ENCODE measurements around the gene ZFP3.
"Not testable (repeated sequence)": the region's sequence is repeated elsewhere in the genome, so short reads cannot be mapped to it uniquely, and the experiment has no call there.

Gene ZFP3

GRCh38 chr17:5078106-5079028 is at the start of gene ZFP3:
Gene ZFP3, plus strand, starts transcription at chr17:5078467. Its CDS starts 13,038 bp downstream, at chr17:5091505.
- peak; percentile 90 for FAIRE-seq
- peak; percentile 83 for DNase-seq (ENCODE audit: extremely low spot score, insufficient read length, low read depth)

- FAIRE-seq; DNase-seq (ENCODE audit: extremely low spot score, insufficient read length, low read depth): not testable (repeated sequence)
These were observed 48.1 kb upstream of the ZFP3 start for GRCh38 chr17:5030168-5030567.

- DNase-seq (ENCODE audit: extremely low spot score, insufficient read length, low read depth) (peak; percentile 70), FAIRE-seq (peak; percentile 93)
These were observed 46.7 kb upstream of the ZFP3 start for GRCh38 chr17:5031365-5032082.

DNA sequence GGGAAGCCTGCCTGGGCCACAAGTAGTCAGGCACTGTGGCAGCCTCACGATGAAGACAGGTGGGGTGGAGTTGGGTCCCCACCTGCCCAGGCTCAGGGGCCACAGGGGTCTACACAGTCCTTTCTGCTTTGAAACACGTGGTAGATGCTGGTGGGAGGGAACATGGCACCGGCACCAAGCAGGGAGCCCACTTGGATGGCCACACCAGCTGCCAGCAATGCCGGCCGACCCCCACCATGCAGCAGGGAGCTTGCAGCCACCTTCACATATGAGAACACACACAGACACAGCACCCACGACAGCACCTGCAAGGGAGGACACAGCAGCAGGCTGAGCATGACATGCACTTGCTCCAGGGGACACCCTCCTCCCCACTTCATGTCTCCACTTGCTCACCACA is 45.4 kb upstream of the ZFP3 start:
- DNase-seq (ENCODE audit: extremely low spot score, insufficient read length, low read depth) (no peak), FAIRE-seq (no peak)

DNA sequence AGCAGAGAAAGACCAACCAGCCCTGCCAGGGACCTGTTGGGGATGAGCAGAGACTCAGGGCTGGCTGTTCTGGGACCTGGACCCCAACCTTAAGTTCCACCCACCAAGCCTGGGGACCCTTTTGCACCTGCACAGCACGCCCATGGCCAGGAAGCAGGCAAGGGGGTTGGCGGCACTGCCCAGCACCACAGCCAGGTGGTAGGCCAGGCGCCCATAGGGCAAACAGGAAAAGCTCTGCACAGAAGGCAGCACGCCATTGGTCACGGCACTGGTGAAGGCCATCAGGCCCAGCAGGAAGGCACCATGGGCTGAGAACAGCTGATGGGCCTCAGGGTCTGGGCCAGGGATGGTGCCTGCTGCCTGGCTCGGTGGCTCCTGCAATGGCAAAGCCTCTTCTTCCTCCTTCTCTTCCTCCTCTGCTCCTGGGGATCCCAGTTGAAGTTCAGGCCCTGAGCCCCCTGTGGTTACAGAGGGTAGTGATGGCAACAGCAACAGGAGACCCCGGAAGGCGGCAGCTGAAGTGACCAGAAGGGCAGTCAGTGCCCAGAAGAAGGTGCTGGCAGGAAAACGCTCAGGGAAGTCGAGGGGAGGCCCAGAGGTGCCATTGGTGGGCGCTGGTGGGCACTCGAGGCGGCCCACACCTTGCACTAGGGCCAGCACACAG is 44.8 kb upstream of the ZFP3 start:
- DNase-seq (ENCODE audit: extremely low spot score, insufficient read length, low read depth), result no peak
- no peak for FAIRE-seq

DNA sequence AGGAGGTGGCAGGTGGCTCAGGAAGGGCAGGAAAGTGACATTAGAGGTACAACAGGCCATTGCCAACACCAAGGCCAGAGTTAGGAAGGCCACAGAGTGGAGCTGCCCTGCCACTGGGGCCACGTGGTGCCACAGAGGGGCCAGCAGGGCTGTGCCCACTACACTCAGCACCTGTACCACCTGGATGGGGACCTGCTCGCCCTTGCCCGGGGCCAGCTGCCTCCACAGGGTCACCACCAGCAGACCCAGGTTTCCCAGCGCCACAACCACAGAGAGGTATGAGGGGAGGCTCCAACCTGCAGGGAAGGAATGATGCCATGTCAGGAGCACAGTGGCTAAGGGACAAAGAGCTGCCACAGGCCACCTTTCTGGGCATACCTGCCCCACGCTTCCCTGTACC is 44.2 kb upstream of the ZFP3 start:
- DNase-seq (ENCODE audit: extremely low spot score, insufficient read length, low read depth) (no peak), FAIRE-seq (no peak)

DNA sequence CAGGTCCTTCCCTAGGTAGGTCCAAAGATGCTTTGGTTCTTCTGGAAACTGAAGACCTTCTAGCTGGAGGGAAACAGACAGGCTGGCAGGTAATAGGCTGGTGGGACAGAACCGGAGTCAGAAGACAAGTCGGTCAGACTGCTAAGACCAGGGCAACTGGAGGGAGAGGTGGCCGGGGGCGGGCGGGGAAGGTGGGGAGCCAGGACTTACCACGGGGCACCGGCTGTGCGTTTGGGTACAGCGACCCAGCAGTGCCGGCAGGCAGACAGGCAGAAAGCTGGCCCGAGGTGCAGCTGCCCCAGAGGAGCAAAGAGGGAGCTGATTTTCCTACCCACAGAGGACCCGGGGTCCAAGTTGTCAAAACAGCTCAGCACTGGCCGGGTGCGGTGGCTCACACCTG is 43.6 kb upstream of the ZFP3 start:
- DNase-seq (ENCODE audit: extremely low spot score, insufficient read length, low read depth), result no peak
- FAIRE-seq, result no peak

DNA sequence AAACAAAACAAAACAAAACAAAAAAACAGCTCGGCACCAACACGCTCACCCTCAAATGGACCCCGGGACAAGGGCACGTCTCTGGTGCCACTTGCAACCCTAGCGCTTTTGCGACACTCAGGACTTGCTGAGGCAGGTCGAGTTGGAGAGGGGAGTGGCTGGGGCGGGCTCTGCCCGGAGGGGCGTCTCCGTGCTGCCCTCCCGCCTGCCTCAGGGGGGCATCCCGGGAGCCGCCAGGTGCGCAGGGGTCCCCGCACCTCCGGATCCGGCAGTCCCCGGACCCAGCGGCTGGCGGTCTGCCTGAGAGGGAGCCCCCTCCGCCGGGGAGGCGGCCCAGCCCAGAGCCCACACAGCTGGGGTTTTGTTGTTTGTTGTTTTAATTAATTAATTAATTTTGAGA is 43.0 kb upstream of the ZFP3 start, which contains the start of gene SLC52A1:
SLC52A1 (minus strand) TSS at position 112 of the 400 bp plus-strand sequence. CDS start 820 bp downstream, outside the sequence.
- FAIRE-seq (no peak), DNase-seq (ENCODE audit: extremely low spot score, insufficient read length, low read depth) (no peak)

GRCh38 chr17:5042157-5043022 is 35.9 kb upstream of the ZFP3 start:
- FAIRE-seq, result no peak
- no peak for DNase-seq (ENCODE audit: extremely low spot score, insufficient read length, low read depth)

GRCh38 chr17:5043524-5043923 is 34.7 kb upstream of the ZFP3 start:
- DNase-seq (ENCODE audit: extremely low spot score, insufficient read length, low read depth), result no peak
- no peak for FAIRE-seq

DNA sequence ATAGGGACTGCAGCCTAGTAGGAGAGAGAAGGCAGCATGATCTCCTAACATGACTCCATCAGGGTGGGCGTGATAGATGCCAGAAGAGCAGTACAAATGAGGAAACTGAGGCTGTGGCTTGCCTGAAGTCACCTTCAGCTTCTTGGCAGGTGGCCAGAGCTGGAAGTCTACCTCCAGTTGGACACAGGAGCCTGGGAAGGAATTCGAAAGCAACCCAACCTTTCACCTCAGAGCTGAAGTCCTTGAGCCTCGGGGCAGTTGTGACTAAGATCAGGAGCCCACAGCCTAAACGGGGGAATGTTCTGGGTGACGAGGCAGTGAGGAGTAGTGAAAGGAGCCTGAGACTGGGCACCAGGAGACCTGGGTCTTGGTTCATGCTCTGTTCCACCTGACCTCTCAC is 33.6 kb upstream of the ZFP3 start:
- no peak for DNase-seq (ENCODE audit: extremely low spot score, insufficient read length, low read depth)
- FAIRE-seq, result no peak

DNA sequence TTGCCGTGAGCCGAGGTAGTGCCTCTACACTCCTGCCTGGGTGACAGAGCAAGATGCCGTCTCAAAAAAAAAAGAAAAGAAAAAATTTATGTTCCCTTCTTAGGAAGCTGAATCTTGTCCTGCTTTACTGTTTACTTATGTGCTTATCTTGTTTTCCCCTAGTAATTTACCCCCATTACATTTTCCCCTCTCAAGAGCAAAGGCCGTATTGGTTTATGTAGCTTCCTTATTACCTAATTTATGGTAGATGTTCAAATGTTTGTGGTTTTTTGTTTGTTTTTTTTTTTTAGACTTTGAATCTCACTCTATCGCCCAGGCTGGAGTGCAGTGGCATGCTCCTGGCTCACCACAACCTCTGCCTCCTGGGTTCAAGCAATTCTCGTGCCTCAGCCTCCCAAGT is 32.8 kb upstream of the ZFP3 start:
- DNase-seq (ENCODE audit: extremely low spot score, insufficient read length, low read depth), result no peak
- no peak for FAIRE-seq

DNA sequence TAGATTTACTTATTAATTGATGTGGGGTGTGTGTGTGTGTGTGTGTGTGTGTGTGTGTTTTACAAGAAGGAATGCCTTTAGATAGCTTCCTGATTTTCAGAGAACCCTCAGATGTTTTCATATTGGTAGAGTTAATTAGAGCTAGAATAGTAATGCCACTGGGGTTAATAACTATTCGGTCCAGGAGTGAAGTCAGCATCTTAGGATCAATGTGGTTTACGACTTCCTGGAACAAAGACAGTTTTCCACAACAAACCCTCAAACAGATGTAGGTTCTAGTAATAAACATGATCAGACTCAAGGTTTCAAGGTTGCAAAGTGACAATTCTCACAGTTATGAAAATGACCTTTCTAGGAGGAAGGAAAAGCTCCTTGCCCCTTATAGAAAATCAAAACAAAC is 30.8 kb upstream of the ZFP3 start:
- DNase-seq (ENCODE audit: extremely low spot score, insufficient read length, low read depth), result no peak
- no peak for FAIRE-seq

DNA sequence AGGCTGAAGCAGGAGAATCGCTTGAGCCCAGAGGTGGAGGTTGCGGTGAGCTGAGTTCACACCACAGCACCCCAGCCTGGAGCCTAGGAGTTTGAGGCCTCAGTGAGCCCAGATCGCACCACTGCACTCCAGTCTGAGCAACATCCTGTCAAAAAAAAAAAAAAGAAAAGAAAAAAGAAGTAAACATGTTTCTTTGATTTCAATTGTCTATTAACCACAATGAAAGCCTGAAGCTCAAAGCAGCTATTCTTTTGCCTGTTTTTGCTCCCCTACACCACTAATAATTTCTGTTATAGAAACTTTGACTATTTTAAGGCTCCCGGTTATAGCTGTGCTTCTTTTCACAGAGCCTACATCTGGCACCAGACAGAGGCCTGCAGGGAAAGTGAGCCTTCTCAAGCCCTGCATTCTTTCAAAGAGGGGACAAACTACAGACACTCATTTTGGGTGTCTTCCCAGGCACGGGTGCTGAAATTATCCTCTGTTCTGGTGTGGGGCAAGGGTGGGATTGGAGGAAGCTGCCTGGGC is 28.9 kb upstream of the ZFP3 start:
- DNase-seq (ENCODE audit: extremely low spot score, insufficient read length, low read depth) (no peak), FAIRE-seq (no peak)

GRCh38 chr17:5050278-5050677 is 28.0 kb upstream of the ZFP3 start:
- FAIRE-seq (no peak), DNase-seq (ENCODE audit: extremely low spot score, insufficient read length, low read depth) (no peak)

GRCh38 chr17:5055543-5055942 is 22.7 kb upstream of the ZFP3 start:
- FAIRE-seq (no peak), DNase-seq (ENCODE audit: extremely low spot score, insufficient read length, low read depth) (no peak)

DNA sequence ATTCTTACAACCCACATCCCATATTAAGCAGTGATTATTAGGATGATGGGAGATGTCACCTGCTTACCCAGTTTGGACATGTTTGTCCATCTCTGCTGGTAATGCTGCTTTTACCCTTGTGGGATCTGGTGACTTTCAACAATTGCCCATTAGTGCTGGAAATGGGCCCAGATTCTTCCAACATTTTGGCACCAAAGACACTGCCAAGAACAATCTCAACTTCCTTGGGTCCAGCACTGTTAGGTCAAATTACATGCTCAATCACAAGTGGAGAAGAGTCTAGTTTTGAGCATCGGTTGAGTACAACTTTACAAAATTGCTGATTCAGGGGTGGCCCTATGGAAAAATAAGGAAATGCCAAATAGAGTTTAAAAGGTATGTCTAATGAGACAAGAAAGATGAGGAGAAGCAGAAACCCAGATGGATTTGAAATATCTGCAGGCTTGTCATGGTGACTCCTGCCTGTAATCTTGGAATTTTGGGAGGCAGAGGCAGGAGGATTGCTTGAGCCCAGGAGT is 13.0 kb upstream of the ZFP3 start:
- DNase-seq (ENCODE audit: extremely low spot score, insufficient read length, low read depth), result no peak
- FAIRE-seq, result no peak

DNA sequence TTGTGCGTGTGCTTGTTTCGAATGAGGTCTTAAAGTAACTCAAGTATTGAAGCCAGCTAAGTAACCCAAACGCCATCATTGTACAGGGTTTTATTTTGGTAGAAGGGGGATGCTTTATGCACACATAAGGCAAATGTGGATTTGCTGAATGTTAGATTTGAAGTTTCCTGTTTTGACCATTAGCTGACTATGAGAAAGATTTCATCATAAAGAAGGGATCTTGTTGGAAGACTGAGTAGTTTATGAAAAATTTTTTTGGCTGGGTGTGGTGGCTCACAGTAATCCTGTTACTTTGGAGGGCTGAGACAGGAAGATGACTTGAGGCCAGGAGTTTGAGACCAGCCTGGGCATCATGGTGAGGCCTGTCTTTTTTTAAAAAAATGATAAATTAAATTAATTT is 10.0 kb upstream of the ZFP3 start:
- FAIRE-seq, result no peak

GRCh38 chr17:5069724-5070123 is 8.5 kb upstream of the ZFP3 start:
- DNase-seq (ENCODE audit: extremely low spot score, insufficient read length, low read depth) (no peak), FAIRE-seq (no peak)

More for the DNA sequence above, 10.0 kb upstream of the ZFP3 start:
- DNase-seq (ENCODE audit: extremely low spot score, insufficient read length, low read depth), result no peak
